EH (cell line): ENCODE measurements around the gene PELI2.

Source experiments
- DNase-seq: peaks from one replicate; pipeline ENCODE4 v3.0.0-alpha.2; 2015; ENCODE audit warnings: low read depth

Gene PELI2

GRCh38 chr14:56172571-56172971 lies 54.4 kb downstream of the PELI2 start:
- DNase-seq, result peak; percentile 86

GRCh38 chr14:56173365-56173922 lies 55.2 kb downstream of the PELI2 start:
- peak; percentile 39 for DNase-seq

GRCh38 chr14:56175773-56176172 lies 57.6 kb downstream of the PELI2 start:
- no peak for DNase-seq

GRCh38 chr14:56176530-56176929 lies 58.3 kb downstream of the PELI2 start:
- no peak for DNase-seq

- no peak for DNase-seq
Measured at GRCh38 chr14:56177036-56177435, 58.8 kb downstream of the PELI2 start.

- no peak for DNase-seq
Measured at GRCh38 chr14:56180754-56181542, 62.7 kb downstream of the PELI2 start.

- no peak for DNase-seq
Measured at GRCh38 chr14:56181681-56182085, 63.5 kb downstream of the PELI2 start.

- DNase-seq, result no peak
Measured at GRCh38 chr14:56182410-56182809, 64.2 kb downstream of the PELI2 start.

GRCh38 chr14:56183631-56184157 lies 65.5 kb downstream of the PELI2 start:
- no peak for DNase-seq

- no peak for DNase-seq
Measured at GRCh38 chr14:56185992-56186391, 67.8 kb downstream of the PELI2 start.

GRCh38 chr14:56187736-56188135 lies 69.5 kb downstream of the PELI2 start:
- no peak for DNase-seq

- DNase-seq, result peak; percentile 72
Measured at GRCh38 chr14:56189307-56189706, 71.1 kb downstream of the PELI2 start.

- DNase-seq, result peak; percentile 42
Measured at GRCh38 chr14:56193347-56193746, 75.1 kb downstream of the PELI2 start.

- no peak for DNase-seq
Measured at GRCh38 chr14:56194042-56194441, 75.8 kb downstream of the PELI2 start.

GRCh38 chr14:56195223-56195622 lies 77.0 kb downstream of the PELI2 start:
- no peak for DNase-seq

GRCh38 chr14:56195704-56196103 lies 77.5 kb downstream of the PELI2 start:
- DNase-seq, result peak; percentile 64

GRCh38 chr14:56196274-56196673 lies 78.1 kb downstream of the PELI2 start:
- peak; percentile 63 for DNase-seq

GRCh38 chr14:56197150-56197549 lies 78.9 kb downstream of the PELI2 start:
- no peak for DNase-seq

GRCh38 chr14:56198438-56198837 lies 80.2 kb downstream of the PELI2 start:
- DNase-seq, result no peak

- DNase-seq, result peak; percentile 99
Measured at GRCh38 chr14:56199095-56199981, 81.1 kb downstream of the PELI2 start.

- DNase-seq, result peak; percentile 40
Measured at GRCh38 chr14:56199982-56200577, 81.9 kb downstream of the PELI2 start.

GRCh38 chr14:56202256-56202655 lies 84.0 kb downstream of the PELI2 start:
- no peak for DNase-seq
